Skeletal muscle cell (primary cell): ENCODE results near the gene PELI1.
A peak's percentile ranks its signal among the peaks of the same experiment; 100 is the strongest.
"Not testable (repeated sequence)": the region's sequence is repeated elsewhere in the genome, so short reads cannot be mapped to it uniquely, and the experiment has no call there.

ENCODE experiments used
- DNase-seq: peaks from one replicate; pipeline ENCODE4 v3.0.0-alpha.2; 2010; ENCODE audit warnings: low read depth
- H3K4me3 ChIP-seq: 2 replicates; pipeline ENCODE4 v1.5.1; 2011; ENCODE audit warnings: low read depth, mild to moderate bottlenecking, control low read depth, low read length, moderate library complexity

Gene PELI1

GRCh38 chr2:64101141-64101591 lies 43.1 kb downstream of the PELI1 start:
- no peak overlapping the region for H3K4me3 ChIP-seq
- DNase-seq = no peak

DNA sequence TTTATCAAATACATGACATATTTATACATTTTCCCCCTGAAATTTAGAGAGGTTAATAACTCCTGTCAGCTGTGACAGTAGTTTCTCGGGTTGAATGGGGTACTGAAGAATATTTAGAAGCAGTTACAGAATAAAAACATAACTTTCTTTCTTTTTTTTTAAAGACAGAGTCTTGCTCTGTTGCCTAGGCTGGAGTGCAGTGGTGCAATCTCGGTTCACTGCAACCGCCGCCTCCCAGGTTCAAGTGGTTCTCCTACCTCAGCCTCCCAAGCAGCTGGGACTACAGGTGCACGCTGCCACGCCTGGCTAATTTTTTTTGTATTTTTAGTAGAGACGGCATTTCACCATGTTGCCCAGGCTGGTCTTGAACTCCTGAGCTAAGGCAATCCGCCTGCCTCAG lies 43.6 kb downstream of the PELI1 start:
- not testable (repeated sequence) for DNase-seq, H3K4me3 ChIP-seq

DNA sequence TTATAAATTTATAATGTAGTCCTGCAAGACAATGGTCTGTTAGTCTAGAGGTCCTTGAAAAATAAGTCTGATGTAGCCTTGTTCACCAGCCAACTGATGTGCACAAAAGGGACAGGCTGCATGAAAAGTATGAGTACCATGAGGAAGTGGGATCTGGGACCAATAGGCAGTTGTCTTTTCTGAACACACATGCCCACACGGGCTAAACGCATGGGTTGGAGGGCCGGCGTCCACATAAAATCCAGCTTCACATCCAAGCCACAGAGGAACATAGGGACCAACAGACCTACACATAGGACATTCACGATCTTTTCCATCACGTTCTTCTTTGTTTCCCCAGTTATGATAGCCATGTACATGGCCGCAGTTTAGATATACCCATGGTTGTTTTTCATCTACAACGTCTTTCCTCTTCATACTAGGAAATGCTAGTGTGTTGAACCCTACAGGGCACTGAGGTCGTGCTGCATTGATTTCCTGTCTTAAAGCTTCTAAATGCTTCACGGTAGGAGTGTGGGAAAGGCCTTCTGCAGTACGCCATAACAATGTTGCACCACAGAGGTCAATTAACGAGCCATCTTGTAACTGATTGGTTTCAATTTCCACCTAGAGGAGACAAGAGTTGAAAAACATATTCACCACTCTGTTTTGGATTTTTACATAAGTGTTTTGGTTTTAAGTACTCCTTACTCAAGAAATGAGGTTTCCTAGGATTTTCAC lies 49.4 kb downstream of the PELI1 start:
- H3K4me3 ChIP-seq = no peak overlapping the region
- no peak for DNase-seq

GRCh38 chr2:64093341-64093740 lies 50.9 kb downstream of the PELI1 start:
- DNase-seq = no peak
- H3K4me3 ChIP-seq = no peak overlapping the region

DNA sequence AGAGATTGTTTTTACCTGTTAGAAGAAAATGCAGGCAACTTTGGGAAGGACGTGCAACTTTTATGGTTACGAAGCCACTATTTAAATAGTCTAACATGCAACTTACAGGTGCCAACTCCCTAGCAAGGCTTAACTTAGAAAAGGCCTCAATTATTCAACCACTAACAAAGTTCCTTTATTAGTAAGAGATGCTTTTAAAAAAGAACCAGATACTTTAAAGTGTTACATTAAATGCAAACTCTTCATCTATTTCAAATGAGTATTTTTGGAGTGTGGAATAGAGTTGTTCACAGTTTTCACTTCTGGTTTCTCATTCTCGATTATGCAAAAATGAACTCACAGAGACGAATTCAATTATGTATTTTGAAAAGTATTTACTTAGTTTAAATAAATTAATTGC lies 51.7 kb downstream of the PELI1 start:
- DNase-seq = no peak
- H3K4me3 ChIP-seq = no peak overlapping the region

- H3K4me3 ChIP-seq = no peak overlapping the region
- DNase-seq = no peak
These were observed 54.0 kb downstream of the PELI1 start for GRCh38 chr2:64090264-64090663.

DNA sequence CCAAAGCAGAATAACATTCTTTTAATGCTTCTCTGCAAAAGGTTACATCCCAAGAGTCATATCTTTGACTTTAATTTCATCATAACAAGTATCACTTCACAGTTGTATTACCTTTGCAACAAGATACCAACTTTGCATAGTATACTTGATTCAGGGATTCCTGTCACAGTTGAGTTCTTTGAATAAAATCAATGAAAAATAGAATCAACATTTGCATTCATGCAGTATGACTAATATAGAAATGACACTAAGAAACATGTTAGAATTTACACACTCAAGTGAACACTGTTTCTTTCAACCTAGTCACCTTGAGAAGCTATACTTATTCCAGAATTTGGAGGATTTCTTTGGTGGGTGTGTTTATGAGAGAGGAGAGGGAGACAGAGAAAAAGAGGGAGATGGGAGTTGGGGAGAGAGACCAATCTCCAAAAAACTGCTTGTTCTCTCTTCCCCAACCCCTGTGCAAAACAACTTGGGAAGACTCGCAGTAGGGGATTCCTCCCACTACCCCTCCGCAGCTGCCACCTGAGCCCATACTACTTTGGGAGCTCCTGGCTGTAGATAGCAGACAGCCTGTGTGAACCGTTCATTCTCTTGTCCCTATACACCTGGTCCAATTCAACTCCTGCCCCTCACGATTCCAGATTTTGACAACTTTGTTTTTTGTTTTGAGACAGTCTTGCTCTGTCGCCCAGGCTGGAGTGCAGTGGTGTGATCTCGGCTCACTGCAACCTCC lies 57.7 kb downstream of the PELI1 start:
- no peak overlapping the region for H3K4me3 ChIP-seq
- DNase-seq = no peak

- no peak overlapping the region for H3K4me3 ChIP-seq
- no peak for DNase-seq
These were observed 58.3 kb downstream of the PELI1 start for GRCh38 chr2:64085936-64086335.

GRCh38 chr2:64081046-64081445 lies 63.2 kb downstream of the PELI1 start:
- no peak overlapping the region for H3K4me3 ChIP-seq
- no peak for DNase-seq

GRCh38 chr2:64080179-64080578 lies 64.0 kb downstream of the PELI1 start:
- no peak for DNase-seq
- no peak overlapping the region for H3K4me3 ChIP-seq

GRCh38 chr2:64079688-64080087 lies 64.5 kb downstream of the PELI1 start:
- not testable (repeated sequence) for DNase-seq, H3K4me3 ChIP-seq

GRCh38 chr2:64076828-64077227 lies 67.4 kb downstream of the PELI1 start:
- H3K4me3 ChIP-seq, DNase-seq: not testable (repeated sequence)

DNA sequence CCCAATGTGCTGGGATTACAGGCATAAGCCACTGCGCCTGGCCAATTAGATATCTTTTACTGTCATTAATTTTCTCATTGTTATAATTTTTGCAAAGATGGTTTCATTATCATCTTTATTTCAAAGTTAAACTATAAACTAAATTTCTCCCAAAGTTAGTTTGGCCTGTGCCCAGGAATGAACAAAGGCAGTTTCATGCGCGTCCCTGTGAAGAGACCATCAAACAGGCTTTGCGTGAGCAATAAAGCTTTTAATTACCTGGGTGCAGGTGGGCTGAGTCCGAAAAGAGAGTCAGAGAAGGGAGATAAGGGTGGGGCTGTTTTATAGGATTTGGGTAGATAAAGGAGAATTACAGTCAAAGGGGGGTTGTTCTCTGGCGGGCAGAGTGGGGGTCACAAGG lies 69.6 kb downstream of the PELI1 start:
- not testable (repeated sequence) for H3K4me3 ChIP-seq, DNase-seq

- no peak for DNase-seq
- no peak overlapping the region for H3K4me3 ChIP-seq
These were observed 76.9 kb downstream of the PELI1 start for GRCh38 chr2:64067326-64067725.

DNA sequence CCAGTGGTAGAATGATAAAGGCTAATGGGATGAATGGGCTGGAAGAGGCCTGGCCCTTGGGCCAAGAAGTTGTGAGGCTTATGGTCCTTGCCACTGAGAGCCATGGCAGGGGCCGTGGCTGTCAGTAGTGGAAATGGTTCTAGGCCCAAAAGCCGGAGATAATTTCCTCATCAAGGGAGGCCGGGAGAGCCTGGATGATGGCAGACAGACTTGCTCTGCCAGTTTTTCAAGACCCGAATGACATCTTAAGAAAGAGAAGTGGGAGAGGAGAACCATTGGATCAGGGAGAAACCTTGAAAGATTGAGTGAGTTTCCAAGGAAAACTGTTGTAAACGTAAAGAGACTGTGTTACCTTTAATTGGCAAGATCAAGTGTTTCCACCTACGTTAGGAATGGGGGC lies 78.7 kb downstream of the PELI1 start:
- no peak for DNase-seq
- H3K4me3 ChIP-seq = no peak overlapping the region

- DNase-seq = peak; percentile 26
- no peak overlapping the region for H3K4me3 ChIP-seq
These were observed 80.3 kb downstream of the PELI1 start for GRCh38 chr2:64063924-64064331.

DNA sequence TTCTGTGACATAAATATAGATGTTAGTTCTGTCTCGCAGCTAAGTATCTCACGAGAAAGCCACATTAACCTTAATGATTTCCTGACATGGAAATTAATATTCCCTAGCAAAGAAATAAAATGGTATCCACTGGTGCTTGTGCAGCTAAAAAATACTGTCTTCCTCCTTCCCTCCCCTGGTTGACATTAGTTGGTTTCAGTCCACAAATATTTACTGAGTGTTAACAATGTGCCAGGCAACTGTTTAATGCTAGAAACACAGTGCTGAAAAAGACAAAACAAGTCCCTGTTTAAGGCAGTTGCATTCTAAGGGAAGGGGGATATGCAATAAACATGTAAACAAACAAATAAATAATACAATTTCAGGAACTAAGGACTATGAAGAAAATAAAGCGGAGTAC lies 80.8 kb downstream of the PELI1 start:
- no peak overlapping the region for H3K4me3 ChIP-seq
- no peak for DNase-seq

GRCh38 chr2:64062840-64063239 lies 81.4 kb downstream of the PELI1 start:
- DNase-seq = peak; percentile 47
- no peak overlapping the region for H3K4me3 ChIP-seq

- DNase-seq = no peak
- H3K4me3 ChIP-seq = no peak overlapping the region
These were observed 85.0 kb downstream of the PELI1 start for GRCh38 chr2:64059270-64059669.

- DNase-seq = no peak
- H3K4me3 ChIP-seq = no peak overlapping the region
These were observed 88.2 kb downstream of the PELI1 start for GRCh38 chr2:64056021-64056420.
